OCI-LY7 (cell line): ENCODE results near the gene GGT6.

Experiments used
- EZH2phosphoT487 ChIP-seq: fragments of 200-600 bp; sonication (generic); IDR thresholded peaks from 2 replicates; pipeline ENCODE4 v1.6.1; 2018; ENCODE audit warnings: low read depth, borderline replicate concordance, mild to moderate bottlenecking, mixed run types, antibody characterized with exemption, low read length, moderate library complexity, mixed read lengths
- TF ChIP-seq, protein P1 (sequence below): fragments of 200-600 bp; sonication (generic); conservative IDR thresholded peaks from 2 replicates; pipeline ENCODE4 v1.5.1; 2014; ENCODE audit warnings: mild to moderate bottlenecking, antibody characterized with exemption, low read length, moderate library complexity, mixed read lengths

DNA sequence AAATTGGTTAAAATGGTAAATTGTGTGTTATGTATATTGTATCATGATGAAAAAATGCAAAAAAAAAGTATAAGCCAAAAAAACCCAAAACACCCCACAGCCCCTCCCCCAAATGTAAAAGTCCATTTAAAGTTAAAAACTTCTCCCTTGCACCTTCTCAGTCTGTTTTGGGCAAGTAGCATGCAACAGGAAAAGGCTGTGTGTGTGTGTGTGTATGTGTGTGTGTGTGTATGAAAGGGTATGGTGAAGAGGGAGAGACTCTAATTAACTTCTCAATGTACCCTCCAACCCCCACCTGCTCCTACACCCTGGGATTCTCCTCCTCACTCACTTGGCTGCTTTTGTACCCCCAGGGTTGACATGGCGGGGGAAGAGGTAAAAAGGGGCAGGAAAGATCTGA, 9.2 kb upstream of the GGT6 start:
- TF ChIP-seq, protein P1, sequence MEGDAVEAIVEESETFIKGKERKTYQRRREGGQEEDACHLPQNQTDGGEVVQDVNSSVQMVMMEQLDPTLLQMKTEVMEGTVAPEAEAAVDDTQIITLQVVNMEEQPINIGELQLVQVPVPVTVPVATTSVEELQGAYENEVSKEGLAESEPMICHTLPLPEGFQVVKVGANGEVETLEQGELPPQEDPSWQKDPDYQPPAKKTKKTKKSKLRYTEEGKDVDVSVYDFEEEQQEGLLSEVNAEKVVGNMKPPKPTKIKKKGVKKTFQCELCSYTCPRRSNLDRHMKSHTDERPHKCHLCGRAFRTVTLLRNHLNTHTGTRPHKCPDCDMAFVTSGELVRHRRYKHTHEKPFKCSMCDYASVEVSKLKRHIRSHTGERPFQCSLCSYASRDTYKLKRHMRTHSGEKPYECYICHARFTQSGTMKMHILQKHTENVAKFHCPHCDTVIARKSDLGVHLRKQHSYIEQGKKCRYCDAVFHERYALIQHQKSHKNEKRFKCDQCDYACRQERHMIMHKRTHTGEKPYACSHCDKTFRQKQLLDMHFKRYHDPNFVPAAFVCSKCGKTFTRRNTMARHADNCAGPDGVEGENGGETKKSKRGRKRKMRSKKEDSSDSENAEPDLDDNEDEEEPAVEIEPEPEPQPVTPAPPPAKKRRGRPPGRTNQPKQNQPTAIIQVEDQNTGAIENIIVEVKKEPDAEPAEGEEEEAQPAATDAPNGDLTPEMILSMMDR = no peak
- no peak for TF ChIP-seq EZH2phosphoT487
